Mesothelial cell of epicardium (in vitro differentiated cells): ENCODE results near the gene ANO3. TPM values are rescaled to one million over a fixed set of nuclear protein-coding genes. Genes with fewer than 3 reads are reported as not detected.

Experiments
- DNase-seq, 2 experiments: peaks; one replicate each; pipeline ENCODE4 v3.0.0; 2021; ENCODE audit warnings: low spot score in 2 of 2; ENCODE audit not compliant: unreplicated experiment in 2 of 2
- H3K27ac Mint-ChIP-seq: 2 replicates; pipeline ENCODE4 v1.8.0; 2021; ENCODE audit warnings: mixed read lengths
- H3K27me3 Mint-ChIP-seq: 2 replicates; pipeline ENCODE4 v1.8.0; 2021; ENCODE audit warnings: low read depth, mixed read lengths
- H3K36me3 Mint-ChIP-seq: 2 replicates; pipeline ENCODE4 v1.8.0; 2021; ENCODE audit warnings: mixed read lengths
- H3K4me1 Mint-ChIP-seq: 2 replicates; pipeline ENCODE4 v1.8.0; 2021; ENCODE audit warnings: mixed read lengths
- H3K4me3 Mint-ChIP-seq: 2 replicates; pipeline ENCODE4 v1.8.0; 2021; ENCODE audit warnings: mild to moderate bottlenecking, moderate library complexity, mixed read lengths
- H3K9me3 Mint-ChIP-seq: 2 replicates; pipeline ENCODE4 v1.8.0; 2021; ENCODE audit warnings: mixed read lengths
- total RNA-seq: library from RNA; stranded (reverse); gene quantifications from 3 replicates; pipeline ENCODE4 v1.2.1, GENCODE V29; 2021
- TF ChIP-seq, protein P1 (sequence below): fragments of 200-600 bp; sonication (generic); IDR thresholded peaks from one replicate; pipeline ENCODE4 v1.5.0; 2021; ENCODE audit warnings: antibody characterized with exemption; ENCODE audit not compliant: unreplicated experiment

ANO3 gene
- total RNA-seq, 1 donor from 2014 or later = 0.13 TPM

DNA sequence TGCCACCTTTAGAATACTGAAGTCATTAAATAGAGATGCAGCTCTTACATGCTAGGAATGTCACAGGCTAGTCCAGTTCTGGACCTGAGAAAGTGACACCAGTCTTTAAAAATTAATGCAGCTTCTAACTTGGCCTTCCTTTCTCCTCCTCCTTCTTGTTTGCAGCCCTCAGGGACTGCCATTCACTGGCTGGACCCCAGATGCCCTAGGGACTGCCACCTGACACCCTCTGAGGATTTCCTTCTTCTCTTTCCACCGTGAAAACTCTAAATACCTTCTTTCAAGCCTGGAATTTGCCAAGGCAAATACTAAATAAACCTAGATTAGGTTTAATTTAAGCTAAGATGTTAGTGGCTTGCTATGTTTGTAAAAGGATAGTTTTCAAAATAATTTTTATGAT, 161.7 kb downstream of the ANO3 start:
- H3K9me3 Mint-ChIP-seq = peaks cover 7% of the 10 kb centered on the region
- H3K27ac Mint-ChIP-seq = no peak overlapping the region
- no peaks in the 10 kb centered on the region for H3K36me3 Mint-ChIP-seq
- no peak for DNase-seq
- no peak overlapping the region for H3K4me3 Mint-ChIP-seq
- no peaks in the 10 kb centered on the region for H3K4me1 Mint-ChIP-seq
- TF ChIP-seq, protein P1, sequence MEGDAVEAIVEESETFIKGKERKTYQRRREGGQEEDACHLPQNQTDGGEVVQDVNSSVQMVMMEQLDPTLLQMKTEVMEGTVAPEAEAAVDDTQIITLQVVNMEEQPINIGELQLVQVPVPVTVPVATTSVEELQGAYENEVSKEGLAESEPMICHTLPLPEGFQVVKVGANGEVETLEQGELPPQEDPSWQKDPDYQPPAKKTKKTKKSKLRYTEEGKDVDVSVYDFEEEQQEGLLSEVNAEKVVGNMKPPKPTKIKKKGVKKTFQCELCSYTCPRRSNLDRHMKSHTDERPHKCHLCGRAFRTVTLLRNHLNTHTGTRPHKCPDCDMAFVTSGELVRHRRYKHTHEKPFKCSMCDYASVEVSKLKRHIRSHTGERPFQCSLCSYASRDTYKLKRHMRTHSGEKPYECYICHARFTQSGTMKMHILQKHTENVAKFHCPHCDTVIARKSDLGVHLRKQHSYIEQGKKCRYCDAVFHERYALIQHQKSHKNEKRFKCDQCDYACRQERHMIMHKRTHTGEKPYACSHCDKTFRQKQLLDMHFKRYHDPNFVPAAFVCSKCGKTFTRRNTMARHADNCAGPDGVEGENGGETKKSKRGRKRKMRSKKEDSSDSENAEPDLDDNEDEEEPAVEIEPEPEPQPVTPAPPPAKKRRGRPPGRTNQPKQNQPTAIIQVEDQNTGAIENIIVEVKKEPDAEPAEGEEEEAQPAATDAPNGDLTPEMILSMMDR = no peak
- peaks cover 15% of the 10 kb centered on the region for H3K27me3 Mint-ChIP-seq

DNA sequence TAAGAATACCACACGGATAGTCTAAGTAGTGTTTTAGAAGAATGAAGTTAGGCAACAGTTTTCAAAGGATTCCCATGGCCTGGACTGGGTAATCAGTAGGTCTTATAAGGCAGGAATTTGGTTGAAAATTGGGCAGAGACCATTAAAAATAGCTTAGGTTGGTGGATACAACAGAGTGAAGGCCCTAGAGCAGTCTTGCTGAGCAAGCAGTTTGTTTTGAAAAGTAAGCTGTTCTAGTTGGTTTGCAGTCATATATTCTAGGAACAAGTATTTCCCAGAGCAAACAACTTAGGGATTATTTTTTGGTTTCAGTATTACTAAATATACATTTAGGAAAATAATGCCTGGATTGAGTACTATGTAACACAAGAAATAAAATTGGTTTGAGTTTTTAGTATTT, 175.3 kb downstream of the ANO3 start:
- DNase-seq = no peak
- Mint-ChIP-seq H3K36me3 (no peaks in the 10 kb centered on the region), H3K4me3 (no peak overlapping the region), H3K9me3 (peaks cover 3% of the 10 kb centered on the region), H3K27me3 (peaks cover 19% of the 10 kb centered on the region), H3K4me1 (no peaks in the 10 kb centered on the region), H3K27ac (no peak overlapping the region)
- TF ChIP-seq, protein P1 = no peak

DNA sequence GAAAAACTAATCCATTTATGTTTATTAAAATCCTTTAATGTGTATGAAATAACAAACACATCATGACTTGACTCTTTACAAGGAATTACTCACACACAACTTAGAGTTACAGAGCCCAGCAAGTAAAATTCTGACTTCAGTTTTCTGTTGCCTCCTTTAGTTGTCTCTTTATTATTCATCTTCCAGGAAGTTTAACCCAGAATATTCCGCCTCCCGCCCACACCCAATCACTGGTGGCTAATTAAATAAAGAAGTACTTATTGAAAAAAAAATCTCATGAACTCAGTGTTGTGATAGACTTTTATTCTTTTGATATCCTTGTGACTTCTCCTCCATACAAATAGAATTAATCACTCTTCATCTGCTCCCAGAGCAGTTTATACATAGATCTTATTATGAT, 178.2 kb downstream of the ANO3 start:
- no peak overlapping the region for H3K27ac Mint-ChIP-seq
- H3K27me3 Mint-ChIP-seq = peaks cover 33% of the 10 kb centered on the region
- no peaks in the 10 kb centered on the region for H3K36me3 Mint-ChIP-seq
- no peak for DNase-seq
- H3K9me3 Mint-ChIP-seq = no peaks in the 10 kb centered on the region
- H3K4me1 Mint-ChIP-seq = no peaks in the 10 kb centered on the region
- TF ChIP-seq, protein P1 = no peak
- no peak overlapping the region for H3K4me3 Mint-ChIP-seq

DNA sequence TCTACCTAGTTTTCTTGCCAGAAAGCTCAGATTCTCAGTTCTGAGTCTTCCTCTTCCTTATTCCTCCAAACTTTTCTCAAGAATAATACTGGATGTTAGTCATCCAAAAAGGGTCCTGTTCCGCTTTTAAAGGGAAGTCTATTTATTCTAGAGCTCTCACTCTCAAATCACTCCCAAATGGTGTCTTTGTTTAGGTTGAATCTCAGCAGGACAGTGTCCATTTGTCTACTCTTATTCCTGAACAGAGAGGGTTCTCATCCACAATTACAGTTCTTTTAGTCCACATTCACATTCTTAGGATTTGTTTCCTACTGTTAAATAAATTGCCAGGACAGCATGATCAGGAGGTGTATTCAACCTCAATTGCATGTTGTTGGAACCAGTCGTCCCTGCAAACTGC, 178.8 kb downstream of the ANO3 start:
- TF ChIP-seq, protein P1 = no peak
- Mint-ChIP-seq H3K27ac (no peak overlapping the region), H3K36me3 (no peaks in the 10 kb centered on the region), H3K4me3 (no peak overlapping the region), H3K27me3 (peaks cover 33% of the 10 kb centered on the region), H3K9me3 (no peaks in the 10 kb centered on the region), H3K4me1 (no peaks in the 10 kb centered on the region)
- no peak for DNase-seq

DNA sequence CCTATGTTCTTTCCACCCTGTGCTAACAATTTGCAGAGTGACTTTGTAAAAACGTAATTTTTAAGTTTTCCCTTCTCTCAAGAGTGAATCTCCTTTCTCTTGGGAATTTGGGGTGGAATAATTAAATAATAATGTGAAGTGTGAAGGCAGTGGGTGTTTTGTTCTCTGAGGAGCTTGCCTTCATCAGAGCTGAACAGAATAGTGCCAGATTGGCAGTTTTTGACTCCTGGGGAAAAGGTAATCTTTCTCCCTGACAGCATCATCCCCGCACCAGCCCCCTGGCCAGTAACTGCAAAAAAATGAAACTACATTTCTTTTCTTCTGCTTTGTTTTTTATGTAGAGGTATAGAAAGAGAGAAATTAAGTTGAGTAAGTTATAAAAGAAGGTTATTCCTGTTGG, 180.3 kb downstream of the ANO3 start:
- Mint-ChIP-seq H3K4me3 (no peak overlapping the region), H3K27me3 (peaks cover 38% of the 10 kb centered on the region), H3K27ac (no peak overlapping the region), H3K4me1 (no peaks in the 10 kb centered on the region), H3K9me3 (no peaks in the 10 kb centered on the region), H3K36me3 (no peaks in the 10 kb centered on the region)
- TF ChIP-seq, protein P1 = no peak
- no peak for DNase-seq

DNA sequence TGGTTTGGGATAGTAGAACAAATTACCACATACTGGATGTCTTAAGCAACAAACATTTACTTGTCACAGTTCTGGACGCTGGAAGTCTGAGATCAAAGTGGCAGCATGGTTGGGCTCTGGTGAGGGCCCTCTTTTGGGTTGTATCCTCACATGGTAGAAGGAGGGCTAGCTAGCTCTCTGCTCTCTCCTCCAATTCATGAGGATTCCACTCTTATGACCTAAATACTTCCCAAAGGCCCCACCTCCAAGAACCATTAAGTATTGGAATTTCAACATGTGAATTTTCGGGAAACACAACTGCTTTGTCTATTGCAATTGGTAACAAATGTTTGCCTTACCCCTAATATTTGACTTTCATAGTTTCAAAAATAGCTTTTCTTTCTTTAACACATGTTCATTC, 187.5 kb downstream of the ANO3 start:
- H3K9me3 Mint-ChIP-seq = no peaks in the 10 kb centered on the region
- H3K4me1 Mint-ChIP-seq = peaks cover 3% of the 10 kb centered on the region
- no peak overlapping the region for H3K4me3 Mint-ChIP-seq
- H3K36me3 Mint-ChIP-seq = no peaks in the 10 kb centered on the region
- no peak for DNase-seq
- H3K27me3 Mint-ChIP-seq = peaks cover 16% of the 10 kb centered on the region
- no peak overlapping the region for H3K27ac Mint-ChIP-seq
- TF ChIP-seq, protein P1 = no peak
